CD4-positive, alpha-beta T cell treated with Interleukin-10 for 1 hour (primary cell): ENCODE data around the gene ANGPTL7.

Source experiments
- DNase-seq: peaks from one replicate; pipeline ENCODE4 v3.0.0-alpha.2; 2020

The ANGPTL7 gene

GRCh38 chr1:11207898-11208611, 18.9 kb downstream of the ANGPTL7 start:
- DNase-seq = no peak

- no peak for DNase-seq
These were observed 22.3 kb downstream of the ANGPTL7 start for GRCh38 chr1:11211461-11211860.

- DNase-seq = no peak
These were observed 22.9 kb downstream of the ANGPTL7 start for GRCh38 chr1:11211925-11212587.

- no peak for DNase-seq
These were observed 25.7 kb downstream of the ANGPTL7 start for GRCh38 chr1:11214698-11215380.

- no peak for DNase-seq
These were observed 26.3 kb downstream of the ANGPTL7 start for GRCh38 chr1:11215381-11216005.

GRCh38 chr1:11216074-11216473, 26.9 kb downstream of the ANGPTL7 start:
- DNase-seq = no peak

- no peak for DNase-seq
These were observed 38.2 kb downstream of the ANGPTL7 start for GRCh38 chr1:11227106-11228077.

- DNase-seq = no peak
These were observed 40.0 kb downstream of the ANGPTL7 start for GRCh38 chr1:11229203-11229602.

GRCh38 chr1:11233208-11233607, 44.1 kb downstream of the ANGPTL7 start:
- DNase-seq = no peak

- no peak for DNase-seq
These were observed 48.2 kb downstream of the ANGPTL7 start for GRCh38 chr1:11237356-11237755.

GRCh38 chr1:11238311-11238710, 49.2 kb downstream of the ANGPTL7 start:
- no peak for DNase-seq

- no peak for DNase-seq
These were observed 56.1 kb downstream of the ANGPTL7 start for GRCh38 chr1:11245248-11245647.
